ENCODE data around the gene KCNJ1. TPM values are rescaled to one million over a fixed set of nuclear protein-coding genes. Genes with fewer than 3 reads are reported as not detected.

Gene KCNJ1
- total and polyA plus RNA-seq, 9 of the 15 experiments (the other 6 are each of a cell fraction or from before 2014, with no cell fraction given): not detected

GRCh38 chr11:128848815-128849455, 18.2 kb downstream of the KCNJ1 start (continued):
- peak; percentile 28 for TF ChIP-seq CTCFL (IDR thresholded peaks at IDR 0.05; ENCODE audit: borderline replicate concordance, insufficient read depth, low read depth, low read length, poor library complexity, severe bottlenecking)
- no peak for TF ChIP-seq SFPQ (IDR thresholded peaks at IDR 0.05; ENCODE audit: low read depth, low read length)
- TF ChIP-seq MIER1 (IDR thresholded peaks at IDR 0.05; ENCODE audit: low read depth): no peak
- TF ChIP-seq, protein P1, sequence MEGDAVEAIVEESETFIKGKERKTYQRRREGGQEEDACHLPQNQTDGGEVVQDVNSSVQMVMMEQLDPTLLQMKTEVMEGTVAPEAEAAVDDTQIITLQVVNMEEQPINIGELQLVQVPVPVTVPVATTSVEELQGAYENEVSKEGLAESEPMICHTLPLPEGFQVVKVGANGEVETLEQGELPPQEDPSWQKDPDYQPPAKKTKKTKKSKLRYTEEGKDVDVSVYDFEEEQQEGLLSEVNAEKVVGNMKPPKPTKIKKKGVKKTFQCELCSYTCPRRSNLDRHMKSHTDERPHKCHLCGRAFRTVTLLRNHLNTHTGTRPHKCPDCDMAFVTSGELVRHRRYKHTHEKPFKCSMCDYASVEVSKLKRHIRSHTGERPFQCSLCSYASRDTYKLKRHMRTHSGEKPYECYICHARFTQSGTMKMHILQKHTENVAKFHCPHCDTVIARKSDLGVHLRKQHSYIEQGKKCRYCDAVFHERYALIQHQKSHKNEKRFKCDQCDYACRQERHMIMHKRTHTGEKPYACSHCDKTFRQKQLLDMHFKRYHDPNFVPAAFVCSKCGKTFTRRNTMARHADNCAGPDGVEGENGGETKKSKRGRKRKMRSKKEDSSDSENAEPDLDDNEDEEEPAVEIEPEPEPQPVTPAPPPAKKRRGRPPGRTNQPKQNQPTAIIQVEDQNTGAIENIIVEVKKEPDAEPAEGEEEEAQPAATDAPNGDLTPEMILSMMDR (IDR thresholded peaks at IDR 0.05 in 2 of 3, conservative IDR thresholded peaks at IDR 0.05 in 1 of 3; ENCODE audit: insufficient read depth in 2 of 3, low read depth in 1 of 3, low read length in 3 of 3): peak; percentile 63 to 75 (median 70)
